A204.1 (cell line): ENCODE results near the gene THOP1.

ENCODE experiments used
- FAIRE-seq: peaks from 2 replicates; lab custom pipeline; 2012; peaks lifted over from hg19 to GRCh38; lab: Jason Lieb, UNC

Gene THOP1

DNA sequence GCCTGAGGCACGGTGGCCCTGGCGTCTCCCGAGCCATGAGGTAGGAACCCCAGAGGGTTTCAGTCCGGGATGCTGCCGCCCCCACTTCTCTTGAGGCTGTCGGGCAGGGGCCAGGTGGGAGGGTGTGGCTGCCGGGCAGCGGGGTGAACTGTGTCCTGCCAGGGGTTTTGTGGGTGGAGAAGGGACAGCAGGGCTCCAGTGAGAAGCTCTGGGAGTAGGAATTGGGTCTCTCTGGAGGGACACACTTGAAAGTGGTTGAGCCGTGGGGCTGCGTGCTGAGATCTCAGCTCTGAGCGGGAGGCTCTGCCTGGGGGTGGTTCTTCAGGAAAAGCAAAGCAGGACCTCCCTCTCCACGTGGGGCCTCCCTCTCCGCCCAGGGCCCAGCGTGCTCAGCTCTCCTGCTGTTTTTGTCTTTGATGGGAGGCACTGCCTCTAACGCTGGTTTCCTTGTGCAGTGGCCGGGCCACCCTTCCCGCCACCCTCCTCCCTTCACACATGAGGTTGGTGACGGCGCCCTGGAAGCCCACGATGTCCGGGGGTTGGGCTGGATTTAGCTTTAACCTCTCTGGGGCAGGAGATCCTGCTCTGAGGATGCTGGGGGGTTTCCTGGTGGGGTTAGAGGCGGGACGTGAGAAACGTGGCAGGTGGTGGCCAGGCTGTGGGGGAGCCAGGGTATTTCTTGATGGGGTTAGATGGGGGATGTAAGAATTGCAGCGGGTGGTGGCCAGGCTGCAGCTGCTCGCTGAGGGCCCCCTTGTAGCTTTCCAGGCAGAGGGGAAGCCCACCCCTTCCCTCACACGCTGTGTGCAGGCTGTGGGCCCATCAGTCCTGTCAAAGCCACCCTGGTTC is 19.1 kb downstream of the THOP1 start:
- no peak for FAIRE-seq

DNA sequence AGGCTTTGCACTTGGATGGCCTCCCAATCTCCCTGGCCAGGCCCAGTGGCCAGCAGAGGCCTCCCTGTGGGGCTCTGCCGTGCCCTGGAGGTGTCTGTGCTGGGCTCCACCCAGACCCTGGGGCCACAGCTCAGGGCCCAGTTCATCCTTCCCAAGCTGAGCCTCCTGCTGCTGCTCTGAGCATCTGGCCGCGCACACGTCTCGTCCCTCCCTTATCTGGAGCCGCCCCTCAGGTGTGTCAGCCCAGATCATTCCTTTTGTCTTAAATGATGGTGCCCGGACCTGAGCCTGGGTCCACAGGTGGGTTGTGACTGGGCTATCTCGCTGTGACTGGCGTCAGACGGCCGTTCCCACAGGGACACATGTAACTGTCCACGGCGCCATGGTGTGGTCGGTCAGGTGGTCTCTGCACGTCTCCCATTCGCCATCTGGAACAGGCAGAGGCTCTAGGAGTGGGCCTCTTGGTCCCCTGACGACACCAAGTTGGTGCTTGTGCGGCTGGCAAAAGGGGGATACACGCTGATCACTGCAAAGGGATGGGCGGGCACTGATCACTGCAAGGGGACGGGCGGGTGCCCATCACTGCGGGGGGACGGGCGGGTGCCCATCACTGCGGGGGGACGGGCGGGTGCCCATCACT is 20.1 kb downstream of the THOP1 start:
- FAIRE-seq, result no peak

DNA sequence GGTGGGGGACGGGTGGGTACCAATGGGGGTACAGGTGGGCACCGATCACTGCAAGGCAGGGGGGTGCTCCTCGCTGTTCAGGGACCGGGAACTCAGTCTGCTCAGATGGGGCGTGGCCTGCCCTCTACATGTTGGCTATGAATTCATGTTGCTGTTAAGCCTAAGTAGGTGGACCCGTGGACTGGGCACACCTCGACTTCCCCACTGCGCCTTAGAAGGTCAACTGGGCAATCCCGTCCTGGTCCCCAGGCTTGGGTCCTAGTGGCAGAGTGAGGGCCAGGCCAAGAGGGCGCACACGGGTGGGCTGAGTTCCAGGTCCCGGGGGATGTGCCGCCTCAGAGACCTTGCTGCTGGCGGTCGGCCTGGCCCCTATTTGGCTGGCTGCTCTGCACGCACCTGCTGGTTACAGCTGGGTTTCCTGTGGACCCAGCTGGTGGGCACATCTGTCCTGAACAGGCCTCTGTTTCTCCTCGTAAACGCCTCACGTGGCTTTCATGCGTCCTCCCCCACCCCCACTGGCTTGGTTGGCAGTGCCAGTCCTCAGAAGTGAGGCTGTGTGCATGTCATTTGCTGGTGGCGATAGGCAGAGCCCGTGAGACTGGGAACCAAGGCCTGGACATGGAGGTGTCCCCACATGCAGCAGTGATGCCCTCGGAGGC is 20.8 kb downstream of the THOP1 start:
- FAIRE-seq, result no peak

DNA sequence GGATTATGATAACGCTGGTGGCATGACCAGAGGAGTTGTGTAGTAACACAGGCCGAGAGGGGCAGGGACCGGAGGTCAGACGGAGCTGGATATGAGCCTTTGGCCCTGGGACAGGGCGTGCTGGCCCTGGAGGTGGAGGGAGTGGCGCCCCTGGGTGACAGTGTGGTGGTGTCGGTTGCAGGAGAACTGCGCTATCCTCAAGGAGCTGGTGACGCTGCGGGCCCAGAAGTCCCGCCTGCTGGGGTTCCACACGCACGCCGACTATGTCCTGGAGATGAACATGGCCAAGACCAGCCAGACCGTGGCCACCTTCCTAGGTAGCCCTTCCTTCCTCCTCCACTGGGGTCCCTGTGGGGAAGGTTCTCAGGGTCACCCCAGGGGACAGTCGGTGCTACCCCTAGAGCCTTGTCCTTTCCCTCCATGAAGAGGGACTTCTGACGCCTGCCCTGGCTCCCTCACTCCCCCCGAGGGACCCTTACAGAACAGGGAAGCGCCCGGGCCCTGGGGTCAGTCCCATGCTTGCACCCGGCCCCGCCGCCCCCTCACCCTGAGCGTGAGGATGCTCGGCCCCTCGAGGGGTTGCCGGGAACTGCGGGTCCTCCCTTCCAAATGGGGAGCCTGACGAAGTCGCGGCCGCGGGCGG is 21.6 kb downstream of the THOP1 start:
- no peak for FAIRE-seq

DNA sequence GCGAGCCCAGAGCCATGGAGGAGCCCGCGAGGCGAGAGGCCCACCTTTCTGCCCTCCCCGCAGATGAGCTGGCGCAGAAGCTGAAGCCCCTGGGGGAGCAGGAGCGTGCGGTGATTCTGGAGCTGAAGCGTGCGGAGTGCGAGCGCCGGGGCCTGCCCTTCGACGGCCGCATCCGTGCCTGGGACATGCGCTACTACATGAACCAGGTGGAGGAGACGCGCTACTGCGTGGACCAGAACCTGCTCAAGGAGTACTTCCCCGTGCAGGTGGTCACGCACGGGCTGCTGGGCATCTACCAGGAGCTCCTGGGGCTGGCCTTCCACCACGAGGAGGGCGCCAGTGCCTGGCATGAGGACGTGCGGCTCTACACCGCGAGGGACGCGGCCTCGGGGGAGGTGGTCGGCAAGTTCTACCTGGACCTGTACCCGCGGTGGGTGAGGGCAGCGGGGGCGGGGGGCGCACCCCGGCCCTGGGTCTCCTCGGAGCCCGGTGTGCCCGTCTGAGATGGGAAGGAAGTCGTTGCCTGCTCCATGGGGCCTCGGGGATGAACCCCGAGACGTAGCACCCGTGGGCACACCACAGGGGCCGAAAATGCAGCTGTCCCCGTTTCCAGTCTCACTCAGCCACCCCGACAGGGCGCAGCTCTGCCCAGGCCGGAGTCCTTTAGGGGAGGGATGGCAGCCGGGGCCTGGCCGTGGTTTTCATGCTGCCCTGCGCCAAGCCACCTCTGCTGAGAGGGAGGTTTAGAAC is 22.3 kb downstream of the THOP1 start:
- no peak for FAIRE-seq

DNA sequence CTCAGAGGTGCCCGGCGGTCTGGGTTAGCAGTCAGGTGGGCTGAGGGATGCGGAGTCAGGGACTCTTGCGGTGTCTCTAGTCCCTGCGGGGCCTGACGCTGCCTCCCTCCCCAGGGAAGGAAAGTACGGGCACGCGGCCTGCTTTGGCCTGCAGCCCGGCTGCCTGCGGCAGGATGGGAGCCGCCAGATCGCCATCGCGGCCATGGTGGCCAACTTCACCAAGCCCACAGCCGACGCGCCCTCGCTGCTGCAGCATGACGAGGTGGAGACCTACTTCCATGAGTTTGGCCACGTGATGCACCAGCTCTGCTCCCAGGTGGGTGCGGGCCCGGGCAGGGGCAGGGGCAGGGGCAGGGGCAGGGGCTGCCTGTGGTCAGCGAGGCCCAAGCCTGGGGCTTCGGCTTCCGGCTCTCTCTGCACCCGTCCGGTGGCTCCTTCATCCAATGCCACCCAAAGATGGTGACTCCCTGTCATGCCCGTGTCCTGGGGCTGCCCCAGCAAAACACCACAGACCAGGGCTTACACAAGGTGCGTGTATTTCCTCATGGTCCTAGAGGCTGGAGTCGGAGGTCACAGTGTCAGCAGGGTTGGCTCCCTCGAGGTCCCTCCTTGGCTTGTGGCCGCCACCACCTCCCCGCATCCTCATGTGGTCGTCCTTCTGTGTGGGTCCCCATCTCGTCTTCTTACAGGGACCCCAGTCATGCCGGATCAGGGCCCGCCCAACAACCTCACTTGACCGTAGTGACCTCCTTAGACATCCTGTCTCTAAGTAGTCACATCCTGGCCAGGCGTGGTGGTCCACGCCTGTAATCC is 23.0 kb downstream of the THOP1 start:
- FAIRE-seq, result no peak

DNA sequence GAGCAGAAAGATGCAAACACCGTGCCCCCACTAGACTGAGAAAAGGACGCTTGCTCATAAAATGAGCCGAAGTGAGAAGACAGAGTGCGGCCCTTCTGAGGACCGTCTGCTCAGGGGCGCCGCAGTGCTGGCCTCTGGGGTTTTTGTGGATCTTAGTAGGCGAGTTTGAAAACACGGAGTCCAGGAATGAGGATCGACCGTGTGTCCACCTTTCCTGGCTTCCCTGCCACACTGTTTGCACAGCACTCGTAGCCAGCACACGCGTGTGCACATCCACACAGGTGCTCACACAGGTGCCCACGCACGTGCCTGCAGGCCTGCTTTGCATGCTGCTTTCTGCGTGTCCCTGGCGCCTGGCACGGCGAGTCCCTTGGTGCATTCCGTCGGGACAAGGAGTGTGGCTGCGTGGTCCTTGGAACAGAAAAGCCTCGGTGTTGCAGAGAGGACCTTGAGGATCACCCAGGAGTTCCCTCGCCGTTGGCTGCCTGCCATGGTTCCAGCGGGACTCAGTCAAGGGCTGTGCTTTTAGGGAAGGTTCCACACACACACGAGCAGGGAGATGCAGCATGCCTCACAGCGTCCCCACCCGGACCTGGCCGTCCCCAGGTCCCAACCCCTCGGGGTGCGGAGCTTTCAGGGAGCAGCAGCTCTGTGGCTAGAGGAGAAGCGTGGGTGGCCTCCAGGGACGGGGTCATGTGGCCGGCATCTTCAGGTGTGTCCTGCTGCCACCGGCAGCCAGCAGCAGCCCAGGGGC is 24.3 kb downstream of the THOP1 start:
- no peak for FAIRE-seq

DNA sequence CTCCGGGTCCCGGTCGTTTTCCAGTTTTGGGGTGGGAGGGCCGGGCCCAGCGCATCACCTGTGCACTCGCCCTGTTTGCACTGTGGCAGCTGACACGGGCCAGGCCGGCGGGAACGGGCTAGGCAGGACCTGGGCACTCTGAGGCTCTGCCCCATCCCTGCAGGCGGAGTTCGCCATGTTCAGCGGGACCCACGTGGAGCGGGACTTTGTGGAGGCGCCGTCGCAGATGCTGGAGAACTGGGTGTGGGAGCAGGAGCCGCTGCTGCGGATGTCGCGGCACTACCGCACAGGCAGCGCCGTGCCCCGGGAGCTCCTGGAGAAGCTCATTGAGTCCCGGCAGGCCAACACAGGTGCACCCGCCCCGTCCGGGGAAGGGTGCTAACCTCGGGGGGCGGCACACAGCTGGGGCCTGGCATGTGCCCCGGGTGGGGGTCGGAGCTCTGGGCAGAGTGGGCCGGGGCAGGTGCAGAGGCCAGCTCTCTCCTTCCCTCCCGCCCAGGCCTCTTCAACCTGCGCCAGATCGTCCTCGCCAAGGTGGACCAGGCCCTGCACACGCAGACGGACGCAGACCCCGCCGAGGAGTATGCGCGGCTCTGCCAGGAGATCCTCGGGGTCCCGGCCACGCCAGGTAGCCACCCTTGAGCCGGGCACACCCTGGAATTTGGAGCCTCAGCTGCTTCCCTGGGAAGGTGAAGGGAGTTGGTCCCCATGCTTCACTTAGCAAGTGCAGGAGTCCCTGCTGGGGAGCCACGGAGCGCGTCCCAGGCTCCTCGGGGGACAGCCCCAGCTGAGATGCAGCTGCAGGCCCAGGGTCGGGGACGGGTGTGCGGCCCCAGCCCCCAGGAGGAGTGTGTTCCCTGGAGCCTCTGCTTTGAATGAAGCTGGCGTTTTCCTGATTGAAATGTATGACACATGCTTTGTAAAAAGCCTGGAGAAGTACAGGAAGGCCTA is 25.1 kb downstream of the THOP1 start:
- no peak for FAIRE-seq

DNA sequence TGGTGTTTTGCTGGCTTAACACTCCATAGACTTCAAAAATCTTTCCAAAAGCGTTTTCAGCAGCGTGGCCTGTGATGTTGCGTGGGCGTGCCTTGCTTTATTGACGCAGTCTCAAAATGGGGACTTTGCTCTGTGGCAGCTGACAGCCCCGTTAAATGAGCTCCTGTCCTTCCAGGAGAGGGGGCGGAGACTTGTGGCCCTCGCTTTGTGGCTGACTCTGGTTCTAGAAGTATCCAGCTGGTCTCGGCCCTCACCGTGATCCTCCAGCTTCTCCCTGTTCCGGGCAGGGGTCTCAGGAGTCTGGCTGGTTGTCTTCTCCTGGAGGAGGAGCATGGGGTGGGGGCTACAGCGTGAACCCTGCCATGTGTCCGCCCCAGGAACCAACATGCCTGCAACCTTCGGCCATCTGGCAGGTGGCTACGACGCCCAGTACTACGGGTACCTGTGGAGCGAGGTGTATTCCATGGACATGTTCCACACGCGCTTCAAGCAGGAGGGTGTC is 26.0 kb downstream of the THOP1 start:
- FAIRE-seq, result no peak

DNA sequence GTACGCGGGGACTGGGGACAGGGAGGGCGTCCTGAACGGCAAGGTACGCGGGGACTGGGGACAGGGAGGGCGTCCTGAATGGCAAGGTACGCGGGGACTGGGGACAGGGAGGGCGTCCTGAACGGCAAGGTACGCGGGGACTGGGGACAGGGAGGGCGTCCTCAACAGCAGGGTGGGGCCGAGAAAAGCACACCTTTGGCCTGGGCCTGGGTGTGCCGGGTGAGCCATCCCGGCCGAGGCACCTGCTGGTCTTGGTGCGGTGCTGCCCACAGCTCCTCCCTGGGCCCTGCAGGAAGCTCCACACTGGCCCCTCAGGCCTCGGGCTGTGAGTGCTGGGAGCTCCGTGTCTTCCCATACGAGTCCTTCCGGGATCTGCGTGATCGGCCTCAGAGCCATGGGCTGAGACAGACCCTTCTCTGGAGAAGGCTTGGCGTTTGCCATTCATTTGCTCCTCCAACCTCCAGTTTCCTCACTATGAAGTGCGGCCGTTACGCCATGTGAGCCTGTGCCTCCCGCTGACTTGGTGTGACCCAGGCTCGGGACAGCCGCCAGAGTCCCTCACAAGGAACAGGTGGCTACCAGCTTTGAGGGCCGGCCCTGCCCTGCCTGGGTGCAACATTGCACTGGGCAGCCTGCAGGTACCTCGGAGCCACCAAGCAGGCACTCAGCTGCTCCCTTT is 26.6 kb downstream of the THOP1 start:
- FAIRE-seq, result no peak

DNA sequence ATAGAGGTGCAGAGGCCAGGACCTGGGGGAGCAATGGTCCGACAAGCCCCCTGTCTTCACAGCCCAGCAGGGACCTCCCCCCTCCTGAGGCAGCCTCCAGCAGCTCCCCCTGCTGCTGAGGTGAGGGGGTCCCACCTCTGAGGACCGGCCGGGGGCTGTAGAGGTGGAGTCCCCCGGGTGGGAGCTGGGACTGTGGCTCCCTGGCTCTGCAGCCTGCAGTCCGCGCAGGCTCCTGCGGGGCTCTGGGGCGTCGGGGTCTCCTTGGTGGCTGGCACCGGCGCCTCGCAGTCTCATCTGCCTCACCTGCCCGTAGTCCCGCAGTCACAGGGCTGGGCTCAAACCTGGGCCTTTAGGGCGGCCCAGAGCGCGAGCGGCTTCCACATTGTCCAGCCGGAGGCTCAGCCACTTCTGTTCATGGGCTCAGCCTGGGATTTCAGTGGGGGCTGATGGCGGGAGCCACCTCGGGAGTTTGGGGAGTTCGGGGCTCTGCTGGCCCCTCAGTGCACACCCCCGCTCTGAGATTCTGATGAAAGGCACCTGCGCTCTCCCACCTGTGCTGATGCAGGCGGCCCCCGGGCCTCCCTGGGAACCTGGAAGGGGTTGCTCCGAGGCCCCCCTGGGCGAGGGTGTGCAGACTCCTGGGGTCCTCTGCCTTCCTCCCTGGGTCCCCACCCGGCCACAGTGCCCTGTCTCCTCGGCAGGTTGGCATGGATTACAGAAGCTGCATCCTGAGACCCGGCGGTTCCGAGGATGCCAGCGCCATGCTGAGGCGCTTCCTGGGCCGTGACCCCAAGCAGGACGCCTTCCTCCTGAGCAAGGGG is 27.3 kb downstream of the THOP1 start:
- no peak for FAIRE-seq

DNA sequence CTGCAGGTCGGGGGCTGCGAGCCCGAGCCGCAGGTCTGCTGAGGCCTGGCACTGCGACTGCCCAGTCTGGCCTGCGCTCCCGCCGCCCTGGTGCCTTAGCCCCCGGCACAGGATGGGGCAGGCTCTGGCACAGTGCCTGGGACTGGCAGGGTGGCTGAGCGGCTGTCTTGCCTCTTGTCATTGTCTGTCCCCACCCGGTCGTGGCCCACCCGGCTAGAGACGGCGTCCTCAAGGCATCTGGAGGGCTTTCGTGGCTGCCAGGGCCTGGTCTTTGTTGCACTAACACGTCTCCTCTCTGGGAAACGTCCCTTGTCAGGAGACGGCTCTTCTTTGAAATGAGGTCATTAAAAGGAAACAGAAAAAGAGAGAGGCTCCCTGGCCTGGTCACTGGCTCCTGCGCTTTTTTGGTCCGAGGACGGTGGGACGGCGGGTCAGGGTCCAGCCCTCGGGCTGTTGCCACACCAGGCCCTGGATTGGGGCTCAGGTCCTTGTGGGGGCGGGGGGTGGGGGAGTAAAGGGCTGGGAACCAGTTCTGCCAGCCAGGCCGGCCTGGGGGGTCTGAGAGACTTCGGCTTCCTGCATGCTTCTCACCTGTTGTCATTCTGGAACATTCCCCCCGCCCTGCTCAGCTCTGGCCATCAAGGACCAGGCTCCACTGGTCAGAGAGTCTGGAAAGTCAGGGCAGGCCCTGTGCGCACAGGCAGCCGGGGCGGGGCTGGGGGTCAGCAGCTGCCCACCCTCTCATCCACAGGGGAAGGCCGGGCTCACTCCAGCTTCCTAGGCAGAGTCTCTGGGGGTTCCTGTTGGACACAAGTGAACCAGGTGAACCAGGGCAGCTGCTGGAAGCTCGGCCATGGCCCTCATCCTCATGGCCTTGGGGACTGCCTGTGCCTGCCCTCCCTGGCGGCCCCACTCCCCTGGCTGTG is 28.2 kb downstream of the THOP1 start:
- FAIRE-seq, result no peak

DNA sequence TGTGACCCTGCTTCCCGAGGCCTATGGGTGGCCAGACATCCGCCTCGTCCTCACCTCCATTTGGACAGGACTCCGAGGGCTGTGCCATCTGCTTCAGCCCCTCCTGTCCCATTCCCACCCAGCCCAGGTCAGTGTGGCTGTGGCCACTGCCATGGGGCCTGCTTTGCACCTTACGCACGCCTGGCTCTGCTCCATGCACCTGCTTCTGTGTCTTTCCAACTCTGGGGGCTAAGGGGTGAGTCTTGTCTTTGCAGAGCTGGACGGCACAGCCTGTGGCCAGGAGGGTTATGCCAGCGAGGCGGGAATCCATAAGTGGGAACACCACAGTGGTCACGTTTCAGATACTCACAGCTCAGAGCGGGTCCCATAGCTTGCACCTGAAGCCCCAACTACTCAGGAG is 29.1 kb downstream of the THOP1 start:
- FAIRE-seq, result no peak

DNA sequence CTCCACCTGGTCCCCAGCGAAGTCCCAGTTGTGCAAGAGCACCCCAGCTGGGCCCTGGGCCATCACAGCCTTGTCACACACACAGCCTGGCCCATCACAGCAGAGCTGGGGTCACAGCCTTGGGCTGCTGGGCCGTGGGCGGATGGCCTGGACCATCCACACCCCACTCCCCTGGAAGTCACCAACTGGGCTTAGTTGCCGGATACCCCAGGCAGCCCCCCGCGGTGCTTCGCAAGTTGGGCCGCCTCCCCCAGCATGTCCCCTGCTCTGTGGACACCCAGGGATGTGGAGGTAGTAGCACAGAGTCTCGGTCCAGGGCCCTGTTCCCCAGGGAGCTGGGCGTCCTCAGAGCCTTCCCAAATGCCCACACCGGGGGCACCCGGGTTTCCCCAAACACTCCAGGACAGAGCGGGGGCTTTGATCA is 29.9 kb downstream of the THOP1 start:
- no peak for FAIRE-seq

DNA sequence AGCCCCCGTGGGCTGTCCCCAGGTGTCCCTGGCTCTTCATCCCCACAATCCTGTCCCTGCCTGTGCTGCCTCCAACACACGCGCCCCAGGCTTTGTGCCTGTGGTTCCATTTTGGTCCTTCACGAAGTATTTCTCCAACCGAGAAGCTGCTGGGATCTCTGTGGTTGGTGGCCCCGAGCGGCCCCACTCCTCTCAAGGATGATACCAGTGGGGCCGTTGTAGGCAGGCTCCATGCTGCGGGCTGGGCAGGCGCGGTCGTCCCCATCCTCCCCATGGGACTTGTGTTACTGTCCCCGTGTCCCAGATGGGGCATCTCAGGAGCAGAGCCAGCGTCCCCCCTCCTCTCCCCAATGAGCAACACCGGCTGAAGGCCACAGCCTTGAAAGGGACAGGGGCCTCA is 30.6 kb downstream of the THOP1 start:
- no peak for FAIRE-seq

DNA sequence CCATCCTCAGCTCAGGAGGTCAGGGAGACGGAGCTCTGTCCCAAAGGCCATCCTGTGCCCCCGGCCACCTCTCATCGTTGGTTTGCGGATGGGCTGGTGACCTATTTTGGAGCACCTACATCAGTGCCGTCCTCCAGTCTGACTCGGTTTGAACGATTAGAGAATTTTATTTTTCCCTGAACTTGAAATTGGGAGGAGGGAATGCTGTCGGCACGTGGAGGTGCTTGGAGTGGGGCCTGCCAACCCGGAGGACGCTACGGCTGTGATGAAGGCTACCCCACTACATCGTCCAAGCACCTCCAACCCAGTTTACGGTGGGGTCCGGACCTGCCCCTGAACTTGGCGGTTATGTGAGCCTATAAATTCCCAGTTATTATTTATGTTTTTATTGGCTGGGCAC is 31.3 kb downstream of the THOP1 start:
- FAIRE-seq, result no peak
